Measurements from ENCODE around the gene SYTL1. TPM values are rescaled to one million over a fixed set of nuclear protein-coding genes. Genes with fewer than 3 reads are reported as not detected.
A peak's percentile ranks its signal among the peaks of the same experiment; 100 is the strongest.

Gene SYTL1
- total and polyA plus RNA-seq, 9 of the 15 experiments (the other 6 are each of a cell fraction or from before 2014, with no cell fraction given): 0.04 to 9.3 (median 1.7) TPM

GRCh38 chr1:27349784-27350662, 8.2 kb downstream of the SYTL1 start (continued):
- TF ChIP-seq ZHX1 (conservative IDR thresholded peaks at IDR 0.05; ENCODE audit: low read length) (no peak), RNF219 (CRISPR knock-in tag; IDR thresholded peaks at IDR 0.05) (no peak), MLLT1 (IDR thresholded peaks at IDR 0.05) (0 out of 4 replicates have a peak, but pooled peaks of 1 of the 2 experiments have one; percentile 41), ZNF740 (CRISPR knock-in tag; IDR thresholded peaks at IDR 0.05) (0 out of 2 replicates have a peak, but pooled peaks have one; percentile 30), ZNF740 (tag; IDR thresholded peaks at IDR 0.05) (no peak), FOS (IDR thresholded peaks at IDR 0.05; ENCODE audit: extremely low read depth, insufficient read length) (no peak), ZBTB5 (IDR thresholded peaks at IDR 0.05) (no peak), RERE (CRISPR knock-in tag; IDR thresholded peaks at IDR 0.05; ENCODE audit: borderline replicate concordance) (no peak)

All from K562 (cell line).